HEK293T (cell line): ENCODE measurements around the gene LTBP2.

Source experiments
- ARNT ChIP-seq: fragments of 450-650 bp; IDR thresholded peaks from 2 replicates; pipeline ENCODE4 v1.6.1; 2017; ENCODE audit warnings: mild to moderate bottlenecking
- BHLHE40 ChIP-seq: fragments of 450-650 bp; IDR thresholded peaks from 2 replicates; pipeline ENCODE4 v1.6.1; 2016; ENCODE audit warnings: mild to moderate bottlenecking, moderate library complexity, borderline replicate concordance
- CTBP1 ChIP-seq: fragments of 450-650 bp; IDR thresholded peaks from 2 replicates; pipeline ENCODE4 v1.6.1; 2016; ENCODE audit warnings: borderline replicate concordance
- ELF4 ChIP-seq: fragments of 450-650 bp; IDR thresholded peaks from 2 replicates; pipeline ENCODE4 v1.6.1; 2017; ENCODE audit warnings: antibody characterized with exemption
- FOXA1 ChIP-seq: fragments of 450-650 bp; IDR thresholded peaks from 2 replicates; pipeline ENCODE4 v1.6.1; 2016; ENCODE audit warnings: mild to moderate bottlenecking
- FOXK2 ChIP-seq: fragments of 450-650 bp; IDR thresholded peaks from 2 replicates; pipeline ENCODE4 v1.6.1; 2016; ENCODE audit warnings: mild to moderate bottlenecking
- L3MBTL2 ChIP-seq: fragments of 450-650 bp; conservative IDR thresholded peaks from 2 replicates; pipeline ENCODE4 v1.6.1; 2016; ENCODE audit warnings: mild to moderate bottlenecking
- SP1 ChIP-seq: fragments of 450-650 bp; IDR thresholded peaks from 2 replicates; pipeline ENCODE4 v1.6.1; 2017
- SUZ12 ChIP-seq: fragments of 450-650 bp; IDR thresholded peaks from 2 replicates; pipeline ENCODE4 v1.6.1; 2016; ENCODE audit warnings: mild to moderate bottlenecking
- ZNF384 ChIP-seq: fragments of 450-650 bp; IDR thresholded peaks from 2 replicates; pipeline ENCODE4 v1.6.1; 2016
- TF ChIP-seq, protein P1 (sequence below): fragments of 450-650 bp; IDR thresholded peaks from 2 replicates; pipeline ENCODE4 v1.6.1; 2016

DNA sequence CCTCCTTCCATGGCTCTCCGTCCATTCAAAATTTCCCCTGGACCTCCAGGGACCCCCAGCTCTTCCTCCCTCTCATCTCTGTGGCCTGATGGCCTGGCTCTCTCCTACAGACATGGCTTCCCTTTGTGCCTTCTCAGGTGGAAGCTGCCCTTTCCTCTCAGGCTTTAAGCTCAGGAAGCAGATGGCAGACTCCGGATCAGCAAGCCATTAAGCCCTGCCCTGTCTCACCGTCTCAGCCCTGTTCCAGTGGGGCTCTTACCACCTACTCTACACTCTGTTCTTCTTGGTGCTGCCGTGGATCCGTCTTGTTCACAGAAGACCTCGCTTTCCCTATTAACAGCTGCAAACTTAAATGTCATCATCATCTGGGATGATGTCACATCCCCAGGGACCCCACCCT, 152.1 kb downstream of the LTBP2 start:
- TF ChIP-seq ELF4 (no peak), CTBP1 (no peak), ARNT (no peak), FOXK2 (no peak), BHLHE40 (no peak), L3MBTL2 (no peak), SP1 (no peak), FOXA1 (no peak), SUZ12 (no peak), ZNF384 (no peak)
- TF ChIP-seq, protein P1, sequence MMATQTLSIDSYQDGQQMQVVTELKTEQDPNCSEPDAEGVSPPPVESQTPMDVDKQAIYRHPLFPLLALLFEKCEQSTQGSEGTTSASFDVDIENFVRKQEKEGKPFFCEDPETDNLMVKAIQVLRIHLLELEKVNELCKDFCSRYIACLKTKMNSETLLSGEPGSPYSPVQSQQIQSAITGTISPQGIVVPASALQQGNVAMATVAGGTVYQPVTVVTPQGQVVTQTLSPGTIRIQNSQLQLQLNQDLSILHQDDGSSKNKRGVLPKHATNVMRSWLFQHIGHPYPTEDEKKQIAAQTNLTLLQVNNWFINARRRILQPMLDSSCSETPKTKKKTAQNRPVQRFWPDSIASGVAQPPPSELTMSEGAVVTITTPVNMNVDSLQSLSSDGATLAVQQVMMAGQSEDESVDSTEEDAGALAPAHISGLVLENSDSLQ = no peak
